IMR-90 (cell line): ENCODE measurements around the gene RAB40C. TPM values are rescaled to one million over a fixed set of nuclear protein-coding genes. Genes with fewer than 3 reads are reported as not detected.
A peak's percentile ranks its signal among the peaks of the same experiment; 100 is the strongest.

Experiments
- ATAC-seq: fragments of 200-7000 bp; cut with Tn5 transposase; 2 replicates; pipeline ENCODE4 v1.9.1; 2020; ENCODE audit warnings: low read depth, mild to moderate bottlenecking, moderate library complexity
- BruUV-seq: library from RNA; stranded (reverse); fragments of 400-500 nt; replicated peaks from 2 replicates; lab custom pipeline; 2021; lab: Mats Ljungman, UMichigan
- CTCF ChIA-PET: fragments of 300-600 bp; formaldehyde crosslinking; extraction: SDS; loops from one replicate; lab custom pipeline; 2021; ENCODE audit warnings: antibody characterized with exemption; lab: Yijun Ruan, JAX
- POLR2A ChIA-PET: fragments of 300-600 bp; sonication (Branson Sonifier 250); formaldehyde crosslinking; loops from one replicate; lab custom pipeline; 2022; ENCODE audit warnings: antibody characterized with exemption; ENCODE audit not compliant: unreplicated experiment; lab: Charles Lee
- DNase-seq: peaks from one replicate; pipeline ENCODE4 v3.0.0; 2013
- H2AFZ ChIP-seq: replicated peaks from 2 replicates; pipeline ENCODE3; 2013; ENCODE audit warnings: low read length, mild to moderate bottlenecking; ENCODE audit not compliant: poor library complexity
- H2AK5ac ChIP-seq: 2 replicates; pipeline ENCODE4 v1.6.1; 2013; ENCODE audit warnings: low read depth, low read length, inconsistent platforms
- H2AK9ac ChIP-seq: replicated peaks from 2 replicates; pipeline ENCODE3; 2013; ENCODE audit warnings: mild to moderate bottlenecking, low read depth, low read length, moderate library complexity; ENCODE audit not compliant: poor library complexity
- H2BK120ac ChIP-seq: 2 replicates; pipeline ENCODE4 v1.6.1; 2013; ENCODE audit warnings: low read depth, low read length, inconsistent platforms
- H2BK15ac ChIP-seq: 3 replicates; pipeline ENCODE4 v1.6.1; 2013; ENCODE audit warnings: low read depth, low read length, inconsistent platforms
- H2BK20ac ChIP-seq: 2 replicates; pipeline ENCODE4 v1.6.1; 2013; ENCODE audit warnings: low read depth, mild to moderate bottlenecking, inconsistent platforms, low read length, moderate library complexity
- H2BK5ac ChIP-seq: 2 replicates; pipeline ENCODE4 v1.6.1; 2013; ENCODE audit warnings: mild to moderate bottlenecking, low read depth, low read length, inconsistent platforms; ENCODE audit not compliant: poor library complexity, severe bottlenecking
- H3K14ac ChIP-seq: replicated peaks from 2 replicates; pipeline ENCODE4 v1.6.1; 2013; ENCODE audit warnings: low read depth, low read length, inconsistent platforms
- H3K18ac ChIP-seq: 2 replicates; pipeline ENCODE4 v1.6.1; 2013; ENCODE audit warnings: low read depth, low read length, control low read depth
- H3K23ac ChIP-seq: 2 replicates; pipeline ENCODE4 v1.6.1; 2013; ENCODE audit warnings: low read depth, low read length, inconsistent platforms
- H3K27ac ChIP-seq: 2 replicates; pipeline ENCODE4 v1.5.1; 2013; ENCODE audit warnings: mild to moderate bottlenecking, control low read depth, low read length; ENCODE audit not compliant: insufficient read depth
- H3K27me3 ChIP-seq: 2 replicates; pipeline ENCODE4 v1.6.1; 2013; ENCODE audit warnings: low read length; ENCODE audit not compliant: control insufficient read depth, insufficient read depth
- H3K36me3 ChIP-seq: 2 replicates; pipeline ENCODE4 v1.6.1; 2013; ENCODE audit warnings: low read length, mixed read lengths; ENCODE audit not compliant: control insufficient read depth, insufficient read depth
- H3K4ac ChIP-seq: 2 replicates; pipeline ENCODE4 v1.6.1; 2013; ENCODE audit warnings: low read depth, low read length, inconsistent platforms
- H3K4me1 ChIP-seq: 2 replicates; pipeline ENCODE4 v1.6.1; 2013; ENCODE audit warnings: low read length, mixed read lengths; ENCODE audit not compliant: control insufficient read depth, insufficient read depth
- H3K4me2 ChIP-seq: 2 replicates; pipeline ENCODE4 v1.6.1; 2013; ENCODE audit warnings: low read depth, mild to moderate bottlenecking, control low read depth, low read length, moderate library complexity
- H3K4me3 ChIP-seq: 2 replicates; pipeline ENCODE4 v1.5.1; 2013; ENCODE audit warnings: low read depth, mild to moderate bottlenecking, control low read depth, low read length, moderate library complexity; ENCODE audit not compliant: insufficient read depth
- H3K56ac ChIP-seq: 2 replicates; pipeline ENCODE4 v1.6.1; 2013; ENCODE audit warnings: low read length, inconsistent platforms; ENCODE audit not compliant: insufficient read depth; ENCODE audit errors: extremely low read depth
- H3K79me1 ChIP-seq, 2 experiments: 2 replicates each; pipeline ENCODE4 v1.6.1; 2013; ENCODE audit warnings: low read length in 2 of 2, inconsistent platforms in 1 of 2, low read depth in 1 of 2
- H3K9ac ChIP-seq: 2 replicates; pipeline ENCODE4 v1.6.1; 2013; ENCODE audit warnings: low read depth, low read length, control low read depth
- H3K9me1 ChIP-seq: 2 replicates; pipeline ENCODE4 v1.6.1; 2013; ENCODE audit warnings: low read length, inconsistent platforms; ENCODE audit not compliant: insufficient read depth
- H3K9me3 ChIP-seq: 2 replicates; pipeline ENCODE4 v1.6.1; 2013; ENCODE audit warnings: low read length; ENCODE audit not compliant: control insufficient read depth, insufficient read depth
- H4K20me1 ChIP-seq: 2 replicates; pipeline ENCODE4 v1.6.1; 2013; ENCODE audit warnings: low read length, inconsistent platforms; ENCODE audit not compliant: insufficient read depth
- H4K5ac ChIP-seq: 2 replicates; pipeline ENCODE4 v1.6.1; 2013; ENCODE audit warnings: mild to moderate bottlenecking, low read depth, low read length, control low read depth
- H4K8ac ChIP-seq, 2 experiments: 2 replicates each; pipeline ENCODE4 v1.6.1; 2013; ENCODE audit warnings: low read depth in 2 of 2, low read length in 2 of 2, control low read depth in 1 of 2, inconsistent platforms in 1 of 2
- H4K91ac ChIP-seq: 2 replicates; pipeline ENCODE4 v1.6.1; 2013; ENCODE audit warnings: low read depth, low read length, inconsistent platforms; ENCODE audit not compliant: insufficient read depth
- CEBPB ChIP-seq: IDR thresholded peaks from 2 replicates; pipeline ENCODE4 v1.6.1; 2012; ENCODE audit warnings: low read depth, low read length, improper control_type of control experiment
- CTCF ChIP-seq: conservative IDR thresholded peaks from 2 replicates; pipeline ENCODE4 v1.5.1; 2012; ENCODE audit warnings: mild to moderate bottlenecking, low read depth, low read length, improper control_type of control experiment
- FOS ChIP-seq: fragments of 150-350 bp; IDR thresholded peaks from 2 replicates; pipeline ENCODE4 v1.6.1; 2016; ENCODE audit warnings: low read depth, low read length
- MAZ ChIP-seq: IDR thresholded peaks from 2 replicates; pipeline ENCODE4 v1.6.1; 2012; ENCODE audit warnings: low read depth, mild to moderate bottlenecking, low read length, improper control_type of control experiment, moderate library complexity, borderline replicate concordance
- MXI1 ChIP-seq: IDR thresholded peaks from 2 replicates; pipeline ENCODE4 v1.6.1; 2012; ENCODE audit warnings: low read depth, mild to moderate bottlenecking, low read length, moderate library complexity, borderline replicate concordance
- RAD21 ChIP-seq: IDR thresholded peaks from 2 replicates; pipeline ENCODE4 v1.6.1; 2012; ENCODE audit warnings: low read length, improper control_type of control experiment
- RCOR1 ChIP-seq: IDR thresholded peaks from 2 replicates; pipeline ENCODE4 v1.6.1; 2012; ENCODE audit warnings: mild to moderate bottlenecking, low read length, improper control_type of control experiment; ENCODE audit not compliant: insufficient replicate concordance
- SMC3 ChIP-seq: fragments of 150-350 bp; IDR thresholded peaks from 2 replicates; pipeline ENCODE4 v1.6.1; 2016; ENCODE audit warnings: low read depth, mild to moderate bottlenecking, antibody characterized with exemption, low read length, moderate library complexity
- USF2 ChIP-seq: fragments of 150-350 bp; IDR thresholded peaks from 2 replicates; pipeline ENCODE4 v1.6.1; 2017; ENCODE audit warnings: mild to moderate bottlenecking, antibody characterized with exemption, low read length, low read depth
- WGBS, 2 experiments: methylation state at CpG; one replicate each; pipeline versions ENCODE4 v1.1.5 to v1.1.7; 2013; ENCODE audit warnings: missing lambda C conversion rate in 2 of 2; ENCODE audit not compliant: insufficient read length in 1 of 2; ENCODE audit errors: extremely low coverage in 2 of 2; 5-methylcytosine and 5-hydroxymethylcytosine counted together
- dilution Hi-C: fragments of 300-500 bp; cut with HindIII; formaldehyde crosslinking; loops from one replicate; pipeline ENCODE4 v1.14.3; 2018; ENCODE audit warnings: low sequenced_read_pairs; ENCODE audit not compliant: unreplicated experiment
- in situ Hi-C: fragments of 300-500 bp; cut with MboI; formaldehyde crosslinking; loops from 3 replicates; pipeline ENCODE4 v1.14.3; 2019; ENCODE audit warnings: low sequenced_read_pairs, inconsistent platforms, mixed read lengths
- intact Hi-C: fragments of 100-400 bp; cut with micrococcal nuclease; formaldehyde crosslinking; loops from 2 replicates; pipeline ENCODE4 v1.10.0; 2022
- polyA plus RNA-seq, 3 experiments: library from polyadenylated mRNA; depleted of rRNA; stranded (reverse); fragments of >200 nt; gene quantifications; 2 replicates each; pipeline ENCODE4 v1.2.3, GENCODE V29; 2012; ENCODE audit warnings: low replicate concordance in 1 of 3
- total RNA-seq: library from RNA; depleted of rRNA; stranded (reverse); fragments of >200 nt; gene quantifications from 2 replicates; pipeline ENCODE4 v1.2.3, GENCODE V29; 2012

The RAB40C gene
- total and polyA plus RNA-seq, 2 of the 4 experiments (the other 2 are of a cell fraction): 6.8 to 13.7 TPM

- dilution Hi-C loops (no loop called here), intact Hi-C loops (no loop called here), in situ Hi-C loops (no loop called here)
- Histone ChIP-seq H3K18ac (no peak overlapping the region), H3K4me2 (no peak overlapping the region), H3K4me3 (no peak overlapping the region), H2BK5ac (no peak overlapping the region), H3K9ac (no peak overlapping the region), H4K20me1 (0 out of 2 replicates have a peak, but pooled peaks cover 3% of the 10 kb centered on the region), H2BK120ac (no peak overlapping the region), H3K14ac (no peak overlapping the region), H3K79me1 (peaks cover 6 to 29% of the 10 kb centered on the region in 2 experiments; a peak in 2 of 4 replicates), H2AFZ (no peak overlapping the region), H2BK15ac (no peak overlapping the region), H4K5ac (no peak overlapping the region), H2AK5ac (no peak overlapping the region), H3K36me3 (peaks cover 18% of the 10 kb centered on the region; the same call in 1 of the 2 replicates), H3K4ac (no peak overlapping the region; the same call in 1 of the 2 replicates), H3K56ac (no peak overlapping the region), H4K8ac (no peak overlapping the region), H3K9me3 (no peaks in the 10 kb centered on the region), H3K27ac (no peak overlapping the region), H2BK20ac (no peak overlapping the region), H3K9me1 (no peaks in the 10 kb centered on the region; the same call in 1 of the 2 replicates), H2AK9ac (peak overlapping the region; percentile 71), H4K91ac (no peak overlapping the region; the same call in 1 of the 2 replicates), H3K27me3 (no peaks in the 10 kb centered on the region), H3K4me1 (peaks cover 25% of the 10 kb centered on the region), H3K23ac (no peak overlapping the region)
- WGBS, 2 experiments: 64% methylated on average over 14 of the region's 29 CpGs; no CpG with 5 or more reads in 1 of the 2 experiments
- ATAC-seq (no peak), DNase-seq (no peak)
- ChIA-PET POLR2A (no interaction called here), CTCF (no interaction called here)
- no peak for TF ChIP-seq SMC3
- TF ChIP-seq USF2: no peak
- no peak for TF ChIP-seq CEBPB
- TF ChIP-seq MAZ: no peak
- no peak for TF ChIP-seq CTCF
- no peak for TF ChIP-seq RAD21
- TF ChIP-seq MXI1: no peak
- TF ChIP-seq FOS: no peak
- TF ChIP-seq RCOR1: no peak
- no TSS peak for BruUV-seq
Measured at GRCh38 chr16:629185-629832, 39.4 kb downstream of the RAB40C start.
